Measurements from ENCODE around the gene UPF1.

- TF ChIP-seq, protein P1, sequence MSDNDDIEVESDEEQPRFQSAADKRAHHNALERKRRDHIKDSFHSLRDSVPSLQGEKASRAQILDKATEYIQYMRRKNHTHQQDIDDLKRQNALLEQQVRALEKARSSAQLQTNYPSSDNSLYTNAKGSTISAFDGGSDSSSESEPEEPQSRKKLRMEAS (IDR thresholded peaks at IDR 0.05) = no peak
- TF ChIP-seq, protein P2, sequence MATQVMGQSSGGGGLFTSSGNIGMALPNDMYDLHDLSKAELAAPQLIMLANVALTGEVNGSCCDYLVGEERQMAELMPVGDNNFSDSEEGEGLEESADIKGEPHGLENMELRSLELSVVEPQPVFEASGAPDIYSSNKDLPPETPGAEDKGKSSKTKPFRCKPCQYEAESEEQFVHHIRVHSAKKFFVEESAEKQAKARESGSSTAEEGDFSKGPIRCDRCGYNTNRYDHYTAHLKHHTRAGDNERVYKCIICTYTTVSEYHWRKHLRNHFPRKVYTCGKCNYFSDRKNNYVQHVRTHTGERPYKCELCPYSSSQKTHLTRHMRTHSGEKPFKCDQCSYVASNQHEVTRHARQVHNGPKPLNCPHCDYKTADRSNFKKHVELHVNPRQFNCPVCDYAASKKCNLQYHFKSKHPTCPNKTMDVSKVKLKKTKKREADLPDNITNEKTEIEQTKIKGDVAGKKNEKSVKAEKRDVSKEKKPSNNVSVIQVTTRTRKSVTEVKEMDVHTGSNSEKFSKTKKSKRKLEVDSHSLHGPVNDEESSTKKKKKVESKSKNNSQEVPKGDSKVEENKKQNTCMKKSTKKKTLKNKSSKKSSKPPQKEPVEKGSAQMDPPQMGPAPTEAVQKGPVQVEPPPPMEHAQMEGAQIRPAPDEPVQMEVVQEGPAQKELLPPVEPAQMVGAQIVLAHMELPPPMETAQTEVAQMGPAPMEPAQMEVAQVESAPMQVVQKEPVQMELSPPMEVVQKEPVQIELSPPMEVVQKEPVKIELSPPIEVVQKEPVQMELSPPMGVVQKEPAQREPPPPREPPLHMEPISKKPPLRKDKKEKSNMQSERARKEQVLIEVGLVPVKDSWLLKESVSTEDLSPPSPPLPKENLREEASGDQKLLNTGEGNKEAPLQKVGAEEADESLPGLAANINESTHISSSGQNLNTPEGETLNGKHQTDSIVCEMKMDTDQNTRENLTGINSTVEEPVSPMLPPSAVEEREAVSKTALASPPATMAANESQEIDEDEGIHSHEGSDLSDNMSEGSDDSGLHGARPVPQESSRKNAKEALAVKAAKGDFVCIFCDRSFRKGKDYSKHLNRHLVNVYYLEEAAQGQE (IDR thresholded peaks at IDR 0.05; ENCODE audit: low read depth) = no peak
- TF ChIP-seq, protein P3, sequence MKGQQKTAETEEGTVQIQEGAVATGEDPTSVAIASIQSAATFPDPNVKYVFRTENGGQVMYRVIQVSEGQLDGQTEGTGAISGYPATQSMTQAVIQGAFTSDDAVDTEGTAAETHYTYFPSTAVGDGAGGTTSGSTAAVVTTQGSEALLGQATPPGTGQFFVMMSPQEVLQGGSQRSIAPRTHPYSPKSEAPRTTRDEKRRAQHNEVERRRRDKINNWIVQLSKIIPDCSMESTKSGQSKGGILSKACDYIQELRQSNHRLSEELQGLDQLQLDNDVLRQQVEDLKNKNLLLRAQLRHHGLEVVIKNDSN (IDR thresholded peaks at IDR 0.05) = no peak
Measured at GRCh38 chr19:18904334-18905057, 72.7 kb downstream of the UPF1 start.
